GM23248 (cell line): ENCODE results near the gene NFIA. TPM values are rescaled to one million over a fixed set of nuclear protein-coding genes. Genes with fewer than 3 reads are reported as not detected.

Experiments used
- DNase-seq: peaks from one replicate; pipeline ENCODE4 v3.0.0-alpha.2; 2015
- H2AFZ ChIP-seq: fragments of 200-600 bp; sonication (generic); 2 replicates; pipeline ENCODE4 v1.6.1; 2016; ENCODE audit warnings: antibody characterized with exemption
- H3F3A ChIP-seq: fragments of 200-600 bp; sonication (generic); 2 replicates; pipeline ENCODE4 v1.6.1; 2016; ENCODE audit warnings: mild to moderate bottlenecking, antibody characterized with exemption, mixed run types; ENCODE audit not compliant: insufficient read depth
- H3K27ac ChIP-seq: fragments of 200-600 bp; sonication (generic); 2 replicates; pipeline ENCODE4 v1.5.1; 2016; ENCODE audit warnings: mild to moderate bottlenecking
- H3K27me3 ChIP-seq: fragments of 200-600 bp; sonication (generic); replicated peaks from 2 replicates; pipeline ENCODE4 v1.6.1; 2016; ENCODE audit warnings: mild to moderate bottlenecking; ENCODE audit not compliant: insufficient read depth
- H3K36me3 ChIP-seq: fragments of 200-600 bp; sonication (generic); 2 replicates; pipeline ENCODE4 v1.6.1; 2016; ENCODE audit warnings: low read depth, mild to moderate bottlenecking
- H3K4me1 ChIP-seq: fragments of 200-600 bp; sonication (generic); 2 replicates; pipeline ENCODE4 v1.6.1; 2016; ENCODE audit warnings: mild to moderate bottlenecking; ENCODE audit not compliant: insufficient read depth
- H3K4me2 ChIP-seq: fragments of 200-600 bp; sonication (generic); one replicate; pipeline ENCODE4 v1.6.1; 2016; ENCODE audit warnings: mild to moderate bottlenecking; ENCODE audit not compliant: unreplicated experiment
- H3K4me3 ChIP-seq: fragments of 200-600 bp; sonication (generic); 2 replicates; pipeline ENCODE4 v1.5.1; 2016; ENCODE audit warnings: mild to moderate bottlenecking
- H3K79me2 ChIP-seq: fragments of 200-600 bp; sonication (generic); 2 replicates; pipeline ENCODE4 v1.6.1; 2016; ENCODE audit warnings: mild to moderate bottlenecking; ENCODE audit not compliant: insufficient read depth
- H3K9ac ChIP-seq: fragments of 200-600 bp; sonication (generic); 2 replicates; pipeline ENCODE4 v1.6.1; 2016; ENCODE audit warnings: mild to moderate bottlenecking
- H3K9me2 ChIP-seq: fragments of 200-600 bp; sonication (generic); 2 replicates; pipeline ENCODE4 v1.6.1; 2016; ENCODE audit warnings: mixed run types, mild to moderate bottlenecking, moderate library complexity; ENCODE audit not compliant: insufficient read depth
- H3K9me3 ChIP-seq: fragments of 200-600 bp; sonication (generic); one replicate; pipeline ENCODE4 v1.6.1; 2017; ENCODE audit warnings: low read depth
- H4K20me1 ChIP-seq: fragments of 200-600 bp; sonication (generic); 2 replicates; pipeline ENCODE4 v1.6.0; 2016; ENCODE audit not compliant: insufficient read depth
- EZH2 ChIP-seq: fragments of 200-600 bp; sonication (generic); IDR thresholded peaks from 2 replicates; pipeline ENCODE4 v1.6.1; 2018; ENCODE audit warnings: antibody characterized with exemption, mild to moderate bottlenecking; ENCODE audit not compliant: insufficient read depth, poor library complexity, severe bottlenecking
- EZH2phosphoT487 ChIP-seq: fragments of 200-600 bp; sonication (generic); IDR thresholded peaks from 2 replicates; pipeline ENCODE4 v1.6.1; 2018; ENCODE audit warnings: antibody characterized with exemption, moderate library complexity, mild to moderate bottlenecking, low read depth; ENCODE audit not compliant: insufficient read depth
- WGBS, 2 experiments: methylation state at CpG; one replicate each; pipeline ENCODE4 v1.1.6; 2015 to 2017; ENCODE audit warnings: low lambda C conversion rate in 2 of 2, low coverage in 1 of 2; ENCODE audit errors: missing lambda C conversion rate in 2 of 2; 5-methylcytosine and 5-hydroxymethylcytosine counted together
- in situ Hi-C: fragments of 300-500 bp; cut with MboI; formaldehyde crosslinking; loops from 2 replicates; pipeline ENCODE4 v1.15.0; 2020
- polyA plus RNA-seq: library from polyadenylated mRNA; unstranded; fragments of >200 nt; fragmentation: Nextera tagmentation; extraction: Ambion mirVana; gene quantifications from 2 replicates; pipeline ENCODE4 v1.2.1, GENCODE V29; 2016
- total RNA-seq: library from RNA; depleted of rRNA; stranded (reverse); fragments of >200 nt; shearing (Covaris generic); gene quantifications from 2 replicates; pipeline ENCODE4 v1.2.3, GENCODE V29; 2014

NFIA gene
- total and polyA plus RNA-seq, 2 experiments from 2014 or later = 3.4 to 8.8 TPM

- Histone ChIP-seq H3K79me2 (no peaks in the 10 kb centered on the region), H2AFZ (no peak overlapping the region), H3F3A (no peaks in the 10 kb centered on the region), H3K36me3 (no peaks in the 10 kb centered on the region), H3K9ac (no peak overlapping the region), H3K9me3 (no peaks in the 10 kb centered on the region), H3K9me2 (no peaks in the 10 kb centered on the region), H3K4me1 (peaks cover 11% of the 10 kb centered on the region; the same call in 1 of the 2 replicates), H3K27ac (no peak overlapping the region), H3K27me3 (no peaks in the 10 kb centered on the region), H4K20me1 (no peaks in the 10 kb centered on the region), H3K4me2 (no peak overlapping the region), H3K4me3 (no peak overlapping the region)
- in situ Hi-C loops = no loop called here
- no peak for TF ChIP-seq EZH2phosphoT487
- TF ChIP-seq EZH2 = no peak
- WGBS, 2 experiments = 58 to 60% methylated on average over 5 of the region's 5 CpGs
- DNase-seq = no peak
Measured at GRCh38 chr1:61250933-61251332, 168.6 kb downstream of the NFIA start.

GRCh38 chr1:61253059-61253735 lies 170.8 kb downstream of the NFIA start:
- DNase-seq = peak; percentile 33
- 98 to 100% methylated on average over 2 of the region's 2 CpGs for WGBS, 2 experiments
- Histone ChIP-seq H3K9me2 (no peaks in the 10 kb centered on the region), H3K4me2 (no peak overlapping the region), H3K9ac (no peak overlapping the region), H2AFZ (no peak overlapping the region), H3K9me3 (no peaks in the 10 kb centered on the region), H3K4me3 (no peak overlapping the region), H3F3A (no peaks in the 10 kb centered on the region), H4K20me1 (no peaks in the 10 kb centered on the region), H3K27me3 (no peaks in the 10 kb centered on the region), H3K36me3 (no peaks in the 10 kb centered on the region), H3K79me2 (no peaks in the 10 kb centered on the region), H3K27ac (no peak overlapping the region), H3K4me1 (peaks cover 11% of the 10 kb centered on the region; the same call in 1 of the 2 replicates)
- in situ Hi-C loops = no loop called here
- no peak for TF ChIP-seq EZH2
- TF ChIP-seq EZH2phosphoT487 = no peak

- Histone ChIP-seq H3K27me3 (no peaks in the 10 kb centered on the region), H3K4me3 (peak overlapping the region; percentile 66; the same call in 1 of the 2 replicates), H2AFZ (peak overlapping the region; percentile 77), H4K20me1 (no peaks in the 10 kb centered on the region), H3K36me3 (no peaks in the 10 kb centered on the region), H3K4me2 (peak overlapping the region; percentile 86), H3K9me3 (no peaks in the 10 kb centered on the region), H3K9me2 (no peaks in the 10 kb centered on the region), H3F3A (no peaks in the 10 kb centered on the region), H3K4me1 (peaks cover 11% of the 10 kb centered on the region; the same call in 1 of the 2 replicates), H3K27ac (no peak overlapping the region), H3K79me2 (no peaks in the 10 kb centered on the region), H3K9ac (no peak overlapping the region)
- TF ChIP-seq EZH2phosphoT487 (no peak), EZH2 (no peak)
- in situ Hi-C loops = no loop called here
- 88 to 100% methylated on average over 1 of the region's 1 CpG for whole genome bisulfite sequencing, 2 experiments
- DNase-seq = no peak
Measured at GRCh38 chr1:61253912-61254633, 171.7 kb downstream of the NFIA start.

- peak overlapping the region; percentile 77 for H2AFZ ChIP-seq
- peak overlapping the region; percentile 39 for H3K9ac ChIP-seq
- 20% methylated on average over 6 of the region's 6 CpGs for WGBS, 2 experiments
- H3K4me1 ChIP-seq = peaks cover 11% of the 10 kb centered on the region; the same call in 1 of the 2 replicates
- H3K79me2 ChIP-seq = no peaks in the 10 kb centered on the region
- H3K9me2 ChIP-seq = no peaks in the 10 kb centered on the region
- no peaks in the 10 kb centered on the region for H4K20me1 ChIP-seq
- H3F3A ChIP-seq = no peaks in the 10 kb centered on the region
- no peaks in the 10 kb centered on the region for H3K9me3 ChIP-seq
- H3K36me3 ChIP-seq = no peaks in the 10 kb centered on the region
- peak; percentile 63 for DNase-seq
- in situ Hi-C loops = no loop called here
- TF ChIP-seq EZH2 = no peak
- no peak for TF ChIP-seq EZH2phosphoT487
- H3K4me3 ChIP-seq = peak overlapping the region; percentile 66
- H3K27me3 ChIP-seq = no peaks in the 10 kb centered on the region
- H3K27ac ChIP-seq = no peak overlapping the region
- H3K4me2 ChIP-seq = peak overlapping the region; percentile 86
Measured at GRCh38 chr1:61254634-61255357, 172.4 kb downstream of the NFIA start.
